ENCODE measurements around the gene PDE6B. TPM values are rescaled to one million over a fixed set of nuclear protein-coding genes. Genes with fewer than 3 reads are reported as not detected.

Gene PDE6B
- total and polyA plus RNA-seq, 2 of the 13 experiments (the other 11 are each of a cell fraction or from before 2014, with no cell fraction given) = 0.38 to 0.40 TPM

- no peak for TF ChIP-seq GRHL1 (CRISPR knock-in tag; conservative IDR thresholded peaks at IDR 0.05)
- TF ChIP-seq HCFC1 (IDR thresholded peaks at IDR 0.05; ENCODE audit: low read depth, low read length) = peak; percentile 59
- no peak for TF ChIP-seq IKZF1 (IDR thresholded peaks at IDR 0.05)
- TF ChIP-seq EED (CRISPR knock-in tag; IDR thresholded peaks at IDR 0.05) = peak; percentile 21
- no peak for TF ChIP-seq NFE2L2 (IDR thresholded peaks at IDR 0.05; ENCODE audit: low read length)
- TF ChIP-seq, protein P1, sequence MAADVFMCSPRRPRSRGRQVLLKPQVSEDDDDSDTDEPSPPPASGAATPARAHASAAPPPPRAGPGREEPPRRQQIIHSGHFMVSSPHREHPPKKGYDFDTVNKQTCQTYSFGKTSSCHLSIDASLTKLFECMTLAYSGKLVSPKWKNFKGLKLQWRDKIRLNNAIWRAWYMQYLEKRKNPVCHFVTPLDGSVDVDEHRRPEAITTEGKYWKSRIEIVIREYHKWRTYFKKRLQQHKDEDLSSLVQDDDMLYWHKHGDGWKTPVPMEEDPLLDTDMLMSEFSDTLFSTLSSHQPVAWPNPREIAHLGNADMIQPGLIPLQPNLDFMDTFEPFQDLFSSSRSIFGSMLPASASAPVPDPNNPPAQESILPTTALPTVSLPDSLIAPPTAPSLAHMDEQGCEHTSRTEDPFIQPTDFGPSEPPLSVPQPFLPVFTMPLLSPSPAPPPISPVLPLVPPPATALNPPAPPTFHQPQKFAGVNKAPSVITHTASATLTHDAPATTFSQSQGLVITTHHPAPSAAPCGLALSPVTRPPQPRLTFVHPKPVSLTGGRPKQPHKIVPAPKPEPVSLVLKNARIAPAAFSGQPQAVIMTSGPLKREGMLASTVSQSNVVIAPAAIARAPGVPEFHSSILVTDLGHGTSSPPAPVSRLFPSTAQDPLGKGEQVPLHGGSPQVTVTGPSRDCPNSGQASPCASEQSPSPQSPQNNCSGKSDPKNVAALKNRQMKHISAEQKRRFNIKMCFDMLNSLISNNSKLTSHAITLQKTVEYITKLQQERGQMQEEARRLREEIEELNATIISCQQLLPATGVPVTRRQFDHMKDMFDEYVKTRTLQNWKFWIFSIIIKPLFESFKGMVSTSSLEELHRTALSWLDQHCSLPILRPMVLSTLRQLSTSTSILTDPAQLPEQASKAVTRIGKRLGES (CRISPR knock-in tag; IDR thresholded peaks at IDR 0.05; ENCODE audit: borderline replicate concordance) = 0 out of 2 replicates have a peak, but pooled peaks have one; percentile 58
- peak; percentile 51; the same call in 1 of the 2 replicates for TF ChIP-seq ZNF44 (CRISPR knock-in tag; IDR thresholded peaks at IDR 0.05)
- TF ChIP-seq ZNF232 (CRISPR knock-in tag; IDR thresholded peaks at IDR 0.05; ENCODE audit: borderline replicate concordance) = peak; percentile 61; the same call in 1 of the 2 replicates
- no peak for TF ChIP-seq HDAC6 (IDR thresholded peaks at IDR 0.05; ENCODE audit: low read depth, low read length)
- no peak for TF ChIP-seq TCF7L2 (IDR thresholded peaks at IDR 0.05; ENCODE audit: low read depth, low read length)
- no peak for TF ChIP-seq ZMYM2 (CRISPR knock-in tag; IDR thresholded peaks at IDR 0.05)
- TF ChIP-seq, protein P2, sequence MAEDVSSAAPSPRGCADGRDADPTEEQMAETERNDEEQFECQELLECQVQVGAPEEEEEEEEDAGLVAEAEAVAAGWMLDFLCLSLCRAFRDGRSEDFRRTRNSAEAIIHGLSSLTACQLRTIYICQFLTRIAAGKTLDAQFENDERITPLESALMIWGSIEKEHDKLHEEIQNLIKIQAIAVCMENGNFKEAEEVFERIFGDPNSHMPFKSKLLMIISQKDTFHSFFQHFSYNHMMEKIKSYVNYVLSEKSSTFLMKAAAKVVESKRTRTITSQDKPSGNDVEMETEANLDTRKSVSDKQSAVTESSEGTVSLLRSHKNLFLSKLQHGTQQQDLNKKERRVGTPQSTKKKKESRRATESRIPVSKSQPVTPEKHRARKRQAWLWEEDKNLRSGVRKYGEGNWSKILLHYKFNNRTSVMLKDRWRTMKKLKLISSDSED (CRISPR knock-in tag; IDR thresholded peaks at IDR 0.05) = no peak
- no peak for TF ChIP-seq MYNN (CRISPR knock-in tag; IDR thresholded peaks at IDR 0.05; ENCODE audit: low read depth)
- no peak for TF ChIP-seq HOXA7 (CRISPR knock-in tag; IDR thresholded peaks at IDR 0.05)
- peak; percentile 51 for TF ChIP-seq SP2 (CRISPR knock-in tag; IDR thresholded peaks at IDR 0.05)
- peak; percentile 86 for TF ChIP-seq AKAP8 (CRISPR knock-in tag; IDR thresholded peaks at IDR 0.05)
- TF ChIP-seq MAF1 (CRISPR knock-in tag; IDR thresholded peaks at IDR 0.05; ENCODE audit: borderline replicate concordance) = no peak
- peak; percentile 95 for TF ChIP-seq ZBTB7A (CRISPR knock-in tag; IDR thresholded peaks at IDR 0.05)
- 0 out of 2 replicates have a peak, but pooled peaks have one; percentile 40 for TF ChIP-seq ZNF362 (CRISPR knock-in tag; IDR thresholded peaks at IDR 0.05; ENCODE audit: borderline replicate concordance)
- TF ChIP-seq MED8 (CRISPR knock-in tag; IDR thresholded peaks at IDR 0.05; ENCODE audit: insufficient replicate concordance) = no peak
- no peak for TF ChIP-seq DDIT3 (CRISPR knock-in tag; IDR thresholded peaks at IDR 0.05)
- TF ChIP-seq ZNF616 (CRISPR knock-in tag; IDR thresholded peaks at IDR 0.05; ENCODE audit: low read depth) = peak; percentile 77
These were observed 49.0 kb downstream of the PDE6B start, which contains the start of the genes ATP5ME and MYL5 (continued) for GRCh38 chr4:674172-675035.
